HG02623 (cell line): ENCODE data around the gene TECTA.
"Not testable (repeated sequence)": the region's sequence is repeated elsewhere in the genome, so short reads cannot be mapped to it uniquely, and the experiment has no call there.

Source experiments
- ATAC-seq: cut with Tn5 transposase; IDR thresholded peaks from one replicate; pipeline ENCODE4 v1.9.1; 2021; ENCODE audit warnings: moderate library complexity; ENCODE audit not compliant: unreplicated experiment

Gene TECTA

DNA sequence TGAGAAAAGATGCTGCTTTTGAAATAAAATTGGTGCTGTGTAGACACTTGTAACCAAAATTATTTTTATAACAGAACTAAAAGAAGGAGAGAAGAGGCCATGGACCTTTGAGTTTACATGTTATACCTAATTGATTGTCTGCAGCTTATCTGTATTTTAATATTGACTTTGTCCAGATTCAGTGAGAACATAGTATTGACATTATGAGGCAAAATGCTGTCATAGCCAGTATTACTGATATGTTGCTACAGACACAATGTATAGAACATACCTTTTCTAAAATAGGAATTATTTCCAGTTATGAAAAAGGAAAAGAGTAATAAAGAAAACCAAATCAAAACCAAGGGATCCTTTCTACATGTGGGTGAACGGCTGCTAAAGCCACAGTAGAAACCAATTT is 11.5 kb upstream of the TECTA start:
- no peak for ATAC-seq

DNA sequence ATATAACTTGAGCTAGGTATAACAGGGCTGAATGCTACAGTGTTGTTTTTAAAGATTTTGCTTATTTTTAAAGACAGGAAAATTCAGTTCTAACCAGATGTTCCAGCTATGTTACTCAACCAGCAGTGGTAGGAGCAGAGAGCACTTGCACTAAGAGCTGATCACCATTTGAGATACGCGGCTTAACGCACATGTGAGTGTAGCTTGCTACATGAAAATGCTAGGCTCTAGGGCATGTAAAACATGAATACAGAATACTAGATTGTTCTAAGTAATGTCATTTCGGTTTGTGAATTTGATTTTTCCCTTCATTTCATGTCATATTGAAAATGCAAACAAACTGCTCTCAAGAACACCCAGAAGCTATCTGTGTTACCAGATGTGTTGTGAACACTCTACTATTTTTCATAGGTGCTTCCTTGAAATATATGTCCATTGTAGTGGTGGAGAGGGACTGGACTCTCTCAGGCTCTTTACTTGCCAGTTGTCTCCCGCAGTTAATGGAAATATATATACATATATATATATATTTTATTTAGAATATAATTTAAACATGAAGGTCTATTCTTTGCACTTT is 10.8 kb upstream of the TECTA start:
- ATAC-seq = no peak

DNA sequence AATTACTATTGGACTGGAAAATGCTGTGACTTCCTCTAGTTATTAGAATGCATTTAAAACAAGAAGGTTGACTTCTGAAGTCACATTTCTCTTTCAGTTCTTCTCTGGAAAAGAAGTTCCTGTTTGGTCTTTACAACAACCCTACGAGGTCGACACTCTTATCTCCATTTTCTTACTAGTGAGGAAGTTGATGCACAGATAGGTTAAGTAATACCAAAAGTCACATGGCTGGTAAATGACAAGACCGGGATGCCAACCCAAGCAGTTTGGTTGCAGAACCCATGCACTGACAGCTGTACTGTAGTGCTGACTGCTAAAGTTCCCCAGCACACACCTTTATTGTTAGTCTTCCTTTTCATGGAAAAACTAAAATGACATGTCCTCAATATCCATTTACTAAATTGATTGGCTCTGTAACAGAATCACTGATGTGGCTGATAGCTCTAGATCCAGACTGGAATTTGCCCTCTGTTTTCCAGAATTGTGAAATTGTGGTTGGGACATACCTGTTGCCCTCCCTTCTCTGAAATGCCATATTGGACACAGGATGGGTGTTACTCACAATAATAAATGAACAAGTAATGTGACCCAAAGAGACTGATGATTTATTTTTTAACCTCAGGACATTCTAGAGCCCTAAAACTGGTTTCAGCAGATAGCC is 9.4 kb upstream of the TECTA start:
- no peak for ATAC-seq

DNA sequence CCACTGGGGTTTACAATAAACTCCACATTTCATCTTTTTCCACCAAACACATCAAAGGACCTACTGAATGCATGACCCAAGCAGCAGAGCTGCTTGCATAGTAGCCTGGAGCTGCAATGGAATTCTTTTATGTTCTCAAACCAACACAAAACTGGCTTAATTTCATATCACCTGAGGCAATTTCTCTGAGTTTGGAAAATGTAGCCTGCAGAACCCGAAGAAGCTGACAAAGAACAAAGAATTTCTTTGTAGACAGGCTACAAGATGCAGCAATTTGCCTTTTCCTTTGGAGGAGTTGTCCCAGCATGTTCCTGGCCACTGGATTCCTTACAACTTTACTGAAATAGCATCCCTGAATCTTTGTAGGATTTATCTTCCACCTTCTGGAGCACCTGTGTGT is 5.5 kb upstream of the TECTA start:
- no peak for ATAC-seq

DNA sequence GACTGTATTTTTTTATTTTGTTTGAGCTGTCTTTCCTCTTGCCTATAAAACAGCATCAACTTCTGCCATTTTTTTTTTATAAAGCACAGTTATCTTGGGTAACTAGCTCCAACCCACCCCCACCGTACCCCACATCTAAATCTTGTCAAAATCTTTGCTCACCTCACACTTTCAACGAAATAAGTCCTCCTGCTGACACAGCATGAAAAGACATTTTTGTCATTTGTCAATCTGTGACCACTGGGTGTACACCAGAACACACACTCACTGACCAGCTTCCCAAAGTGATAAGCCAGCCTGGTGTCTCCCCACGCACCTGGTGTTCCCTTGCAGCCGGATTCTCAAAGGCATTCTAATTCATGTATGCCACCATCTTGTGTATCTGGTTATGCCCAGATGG is 1.7 kb upstream of the TECTA start:
- ATAC-seq = no peak

DNA sequence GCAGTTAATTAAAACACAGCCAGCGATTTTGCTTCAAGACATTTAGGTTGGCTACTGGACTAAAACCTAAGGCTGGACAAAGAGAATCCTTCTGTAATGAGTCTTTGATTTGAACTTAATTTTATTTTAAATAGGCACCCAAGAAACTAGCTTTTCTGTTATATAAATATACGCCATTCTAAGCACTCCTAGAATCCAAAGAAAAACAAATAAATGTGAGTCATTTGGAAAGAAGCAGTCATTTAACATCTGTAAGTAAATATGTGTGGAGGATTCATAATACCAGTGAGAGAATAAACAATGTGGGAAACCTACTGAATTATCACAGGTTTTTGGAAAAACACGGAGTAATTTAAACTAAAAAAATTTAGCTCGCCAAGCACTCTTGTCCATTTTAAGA is 1.2 kb upstream of the TECTA start:
- no peak for ATAC-seq

DNA sequence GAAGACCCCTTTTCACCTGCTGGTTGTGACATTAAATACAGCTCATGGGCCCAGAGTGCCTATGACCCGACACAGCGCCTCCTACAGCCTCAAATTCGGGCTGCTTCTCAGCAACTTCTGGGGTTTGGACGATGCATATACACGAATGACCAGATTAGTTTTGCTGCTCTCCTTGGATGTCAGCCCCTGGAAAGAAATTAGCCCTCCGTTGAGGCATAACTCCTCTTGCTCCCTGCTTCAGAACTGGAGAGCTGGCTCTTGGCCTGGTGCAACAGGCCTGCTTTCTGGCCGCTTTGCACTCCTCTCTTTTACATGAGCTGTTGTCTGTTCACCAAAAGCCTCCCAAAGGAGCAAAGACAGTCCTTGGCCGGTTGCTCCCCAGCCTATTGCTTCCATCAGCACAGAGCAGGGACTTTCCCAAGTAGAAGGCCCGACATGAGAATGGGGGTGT is 3.3 kb downstream of the TECTA start:
- ATAC-seq = no peak

DNA sequence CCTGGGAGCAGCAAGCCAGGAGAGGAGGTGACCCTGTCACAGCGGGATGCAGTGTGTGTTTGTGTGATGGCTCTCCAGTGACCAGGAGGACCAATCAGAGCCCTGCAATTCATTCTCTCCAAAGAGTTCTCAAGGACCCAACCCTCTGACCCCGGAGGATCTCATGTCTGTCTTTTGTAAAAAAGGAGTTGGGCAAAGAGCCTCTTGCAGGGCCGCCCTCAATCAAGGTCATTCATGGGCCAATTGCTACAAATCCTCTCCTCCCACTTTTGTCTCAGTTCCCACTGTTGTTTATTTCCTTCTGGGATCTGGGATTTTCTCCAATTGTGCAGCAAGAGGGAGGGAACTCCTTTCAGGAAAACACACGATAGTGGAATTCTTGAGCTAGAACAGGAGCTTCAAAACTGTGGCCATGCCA is 4.0 kb downstream of the TECTA start:
- no peak for ATAC-seq

DNA sequence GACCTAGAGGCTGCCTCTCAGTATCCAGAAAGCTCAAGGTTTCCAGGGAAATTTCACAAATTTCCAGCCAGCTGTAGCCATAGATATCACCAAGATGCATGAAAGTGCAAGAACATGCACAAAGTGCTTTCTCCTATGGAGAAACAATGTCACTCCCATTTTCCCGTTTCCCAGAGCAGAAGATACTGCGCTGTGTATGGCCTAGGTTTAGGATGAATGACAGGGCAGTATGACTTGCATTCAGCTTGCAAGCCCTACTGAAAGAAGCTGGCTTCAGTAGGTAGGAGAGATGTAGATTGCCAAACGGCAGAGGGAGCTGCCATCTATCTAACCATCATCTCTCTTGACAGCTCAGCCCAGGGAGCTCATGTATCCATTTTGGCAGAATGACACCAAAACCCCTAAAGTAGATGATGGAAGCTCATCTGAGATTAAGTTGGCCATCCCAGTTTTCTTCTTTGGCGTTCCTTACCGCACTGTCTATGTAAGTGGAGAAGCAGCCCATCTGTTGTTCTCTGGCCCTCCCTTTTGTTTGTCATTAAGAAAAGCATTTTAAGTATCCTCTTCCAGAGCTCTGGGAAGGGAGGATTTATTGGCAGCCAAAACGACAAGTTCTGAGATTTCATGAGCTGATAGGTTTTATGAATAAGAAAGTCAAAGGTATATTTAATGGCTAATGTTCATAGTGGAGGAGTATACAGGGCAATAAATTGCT is 4.6 kb downstream of the TECTA start:
- ATAC-seq = no peak

DNA sequence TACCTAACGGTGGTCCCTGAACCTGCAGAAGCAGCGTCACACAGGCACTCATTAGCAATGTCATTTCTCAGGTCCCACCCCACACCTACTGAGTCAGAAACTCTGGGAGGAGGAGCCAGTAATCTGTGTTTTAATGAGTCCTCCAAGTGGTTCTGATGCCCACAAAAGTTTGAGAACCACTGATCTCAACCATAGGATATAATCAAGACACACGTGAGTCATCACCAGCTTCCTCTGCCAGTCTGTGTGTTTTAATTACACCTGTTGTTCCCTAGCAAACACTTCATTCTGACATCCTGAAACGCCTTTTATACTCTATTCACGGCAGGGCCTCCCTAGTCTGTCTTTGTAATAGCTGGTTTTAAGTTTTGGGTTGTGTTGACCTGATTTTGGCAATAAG is 5.8 kb downstream of the TECTA start:
- ATAC-seq = no peak

DNA sequence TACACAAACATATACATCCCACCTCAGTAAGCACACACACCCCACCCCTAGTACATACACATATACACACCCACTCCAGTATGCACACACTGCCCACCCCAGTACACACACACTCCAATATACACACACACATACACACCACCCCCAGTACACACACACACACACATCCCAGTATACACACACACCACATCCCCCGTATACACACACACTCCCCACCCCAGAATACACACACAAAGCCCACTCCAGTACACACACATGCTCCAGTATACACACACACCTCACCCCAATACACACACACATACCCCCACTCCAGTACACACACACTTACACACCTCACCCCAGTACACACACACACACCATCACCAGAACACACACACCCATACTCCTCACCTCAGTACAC is 7.4 kb downstream of the TECTA start:
- no peak for ATAC-seq

DNA sequence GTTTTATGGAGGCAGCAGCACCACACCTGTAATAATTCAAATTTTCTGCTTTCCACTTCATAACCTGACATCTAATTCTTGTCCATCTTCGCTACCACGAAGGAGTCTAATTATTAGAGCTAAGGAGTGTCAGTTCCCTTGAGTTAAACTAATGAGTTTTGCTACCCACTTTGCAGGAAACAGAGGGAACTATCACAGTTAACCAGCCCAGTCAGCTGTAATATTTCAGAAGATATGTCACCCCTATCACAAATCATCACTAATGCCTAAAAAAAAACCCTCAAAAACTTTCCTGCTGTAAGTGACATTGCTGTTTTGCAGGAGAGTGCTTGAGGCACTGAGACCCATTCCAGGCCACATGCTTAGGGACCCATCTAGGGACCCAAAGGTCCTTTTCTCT is 8.4 kb downstream of the TECTA start:
- no peak for ATAC-seq

DNA sequence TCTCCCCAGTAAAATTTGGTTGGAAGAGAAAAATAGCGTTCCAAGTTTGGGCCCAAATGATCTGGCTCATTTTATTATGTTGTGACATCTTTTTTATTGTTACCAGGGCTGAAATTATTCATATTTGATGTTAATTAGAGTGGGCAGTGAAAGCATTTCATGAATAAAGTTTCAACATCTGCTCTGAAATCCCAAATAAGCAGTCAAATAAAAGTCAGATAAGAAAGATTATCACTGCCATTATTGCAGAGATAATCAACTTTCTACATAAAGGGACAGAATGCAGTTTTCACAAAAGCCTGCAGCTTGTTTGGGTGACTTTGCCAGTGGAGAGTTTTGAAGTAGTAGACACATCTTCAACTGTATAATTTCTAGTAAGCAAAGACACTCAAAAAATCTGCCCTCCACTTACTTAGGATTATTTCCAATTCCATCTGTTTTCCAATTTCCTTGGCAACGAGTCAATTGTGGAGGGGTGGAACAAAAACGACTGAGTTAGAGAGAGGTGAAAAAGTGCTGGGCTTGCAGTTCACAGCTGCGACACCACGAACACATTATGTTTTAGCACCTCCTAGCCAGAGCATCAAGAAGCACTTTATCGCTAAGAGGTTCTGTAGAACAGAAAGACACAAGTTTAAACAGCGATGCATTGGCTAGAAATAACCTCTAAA is 9.0 kb downstream of the TECTA start:
- no peak for ATAC-seq

DNA sequence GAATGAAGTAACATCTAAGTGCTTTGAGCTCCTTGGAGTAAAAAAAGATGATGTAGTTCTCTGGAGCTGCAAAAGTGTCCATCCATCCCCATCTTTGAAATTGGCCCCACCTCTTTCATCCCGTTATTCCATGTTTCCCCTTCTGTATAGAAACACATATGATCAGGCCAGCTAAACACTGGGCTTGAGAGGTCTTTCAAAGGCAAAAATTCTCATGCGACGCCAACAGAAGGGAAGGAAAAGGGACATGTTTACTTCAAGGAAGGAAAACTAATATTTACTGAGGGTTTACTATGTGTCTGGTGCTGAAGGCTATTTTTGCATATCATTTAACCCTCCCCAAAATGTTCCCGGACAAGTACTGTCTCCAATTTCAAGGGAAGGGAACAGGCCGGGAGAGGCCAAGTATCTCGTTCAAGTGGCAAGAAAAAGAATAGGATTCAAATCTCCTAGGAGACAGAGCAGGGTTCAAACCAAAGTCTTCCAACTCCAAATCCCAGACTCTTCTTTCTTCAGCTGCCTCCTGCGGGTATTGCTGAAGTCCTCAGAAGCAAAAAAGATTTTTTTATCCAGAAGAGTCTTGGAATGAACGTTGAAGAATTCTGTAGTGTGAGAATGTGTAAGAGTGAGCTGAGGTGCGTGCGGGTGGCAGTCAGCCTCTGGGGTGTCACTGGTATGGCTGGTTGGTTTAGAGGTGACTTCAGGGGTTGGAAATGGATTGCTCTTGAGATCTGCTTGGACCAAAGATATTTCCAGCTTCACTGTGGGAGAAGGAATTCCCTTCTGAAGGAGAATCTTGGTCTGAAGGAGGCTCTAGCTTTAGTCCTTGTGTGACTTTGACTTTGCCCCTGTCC is 10.1 kb downstream of the TECTA start:
- no peak for ATAC-seq

DNA sequence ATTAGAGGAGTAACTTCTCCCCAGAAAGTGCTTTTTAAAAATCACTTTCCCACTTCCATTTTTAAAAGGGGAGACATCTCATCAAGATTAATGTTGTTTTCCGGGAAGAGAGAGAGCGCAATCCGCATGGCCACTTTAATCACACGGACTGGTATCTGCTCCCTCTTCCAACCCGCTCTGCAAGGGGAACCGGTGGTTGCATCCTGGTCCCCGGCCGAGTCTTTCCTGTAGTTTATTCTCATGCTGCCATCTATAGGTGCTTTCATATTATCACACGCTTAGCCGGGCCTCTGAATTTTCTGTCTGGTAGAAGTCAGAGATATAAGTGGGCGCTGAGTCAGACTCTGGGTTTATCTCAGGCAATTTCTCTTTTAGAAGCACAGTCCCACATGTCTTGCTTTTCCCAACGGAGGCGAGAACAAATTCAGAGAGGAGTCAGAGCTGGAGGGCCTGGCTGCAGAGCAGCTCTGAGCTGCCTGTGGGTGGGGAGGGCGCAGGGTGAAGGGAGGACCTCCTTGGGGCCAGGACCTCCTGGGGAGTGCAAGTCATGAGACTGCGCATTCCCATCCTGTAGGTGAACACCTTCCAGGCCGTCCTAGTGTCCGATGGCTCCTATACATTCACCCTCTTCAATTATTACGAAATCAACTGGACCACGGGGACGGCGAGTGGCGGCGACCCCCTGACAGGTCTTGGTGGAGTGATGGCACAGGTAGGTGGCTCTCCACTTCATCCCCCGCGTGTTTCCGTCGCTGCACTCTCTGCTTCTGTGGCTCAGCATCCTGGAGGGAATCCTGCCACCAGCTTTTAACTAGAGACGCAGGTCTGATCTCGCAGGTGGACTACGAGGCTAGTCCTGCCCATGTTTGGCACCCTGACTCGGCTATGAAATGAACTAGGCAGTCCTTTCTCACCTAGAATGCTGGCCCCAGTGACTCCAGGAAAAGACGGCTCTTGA is 11.7 kb downstream of the TECTA start:
- ATAC-seq = no peak

DNA sequence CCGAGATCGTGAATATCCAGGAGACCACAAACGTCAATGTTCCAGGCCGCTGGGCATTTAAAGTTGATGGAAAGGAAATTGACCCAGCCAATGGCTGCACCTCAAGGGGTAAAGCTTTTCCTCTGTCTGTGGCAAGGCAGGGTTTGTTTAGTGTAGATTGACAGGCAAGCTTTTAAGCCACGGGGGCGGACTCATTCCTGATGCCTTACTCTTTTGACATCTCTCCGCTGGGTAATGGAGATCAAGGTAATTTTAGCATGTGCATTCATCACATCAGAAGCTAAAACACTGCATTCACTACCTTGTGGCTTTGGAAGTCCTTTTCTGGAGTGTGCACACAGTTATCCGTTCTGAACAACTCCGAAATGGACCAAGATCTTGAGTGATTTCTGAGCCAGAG is 12.6 kb downstream of the TECTA start:
- no peak for ATAC-seq

DNA sequence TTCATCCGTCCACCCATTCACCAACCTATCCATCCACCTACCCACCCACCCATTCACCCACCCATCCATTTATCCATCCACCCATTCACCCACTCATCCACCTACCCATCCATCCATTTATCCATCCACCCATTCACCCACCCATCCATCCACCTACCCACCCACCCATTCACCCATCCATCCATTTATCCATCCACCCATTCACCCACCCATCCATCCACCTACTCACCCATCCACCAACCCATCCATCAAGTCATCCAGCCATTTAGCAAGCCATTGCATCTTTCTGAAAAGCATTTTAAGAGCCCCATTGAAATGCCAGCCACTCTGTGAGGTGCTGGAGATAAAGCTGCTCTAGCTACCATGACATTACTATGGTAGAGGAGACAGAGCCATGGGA is 14.0 kb downstream of the TECTA start:
- ATAC-seq = not testable (repeated sequence)

DNA sequence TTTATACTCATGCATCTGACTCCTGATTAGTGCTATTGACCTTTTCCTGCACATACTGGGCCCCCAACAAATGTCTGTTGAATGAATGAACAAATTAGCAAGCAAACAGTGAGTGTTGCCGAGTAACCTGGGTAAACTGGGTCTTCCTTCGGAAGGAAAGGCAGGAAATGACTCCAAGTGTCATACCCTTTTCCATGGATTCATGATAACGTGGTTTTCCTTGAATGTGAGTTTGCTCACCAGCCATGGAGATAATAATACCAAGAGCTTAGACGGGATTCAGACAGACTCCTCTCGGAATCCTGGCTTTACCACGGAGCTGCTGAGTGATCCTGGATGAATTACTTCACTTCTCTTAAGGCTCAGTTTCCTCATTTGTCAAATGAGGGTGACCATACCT is 16.7 kb downstream of the TECTA start:
- ATAC-seq = no peak

DNA sequence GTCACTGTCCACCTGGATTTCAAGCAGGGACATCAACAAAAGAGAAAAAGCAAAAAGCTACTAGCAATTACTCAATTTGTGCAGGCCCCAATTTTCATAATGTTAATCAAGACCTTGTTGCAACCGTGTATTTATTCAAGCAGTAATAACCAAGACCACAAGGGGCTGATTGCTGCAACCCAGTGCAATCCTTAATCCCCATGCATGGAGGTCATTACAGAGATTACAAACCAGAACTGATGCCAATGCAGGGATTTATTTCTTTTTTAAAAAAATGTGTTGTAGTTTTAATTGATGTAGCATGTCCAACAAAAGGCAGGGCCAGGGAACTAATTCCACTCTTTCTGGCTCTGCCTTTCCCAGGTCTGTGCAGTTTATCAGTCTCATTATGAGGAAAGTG is 18.4 kb downstream of the TECTA start:
- ATAC-seq = no peak

DNA sequence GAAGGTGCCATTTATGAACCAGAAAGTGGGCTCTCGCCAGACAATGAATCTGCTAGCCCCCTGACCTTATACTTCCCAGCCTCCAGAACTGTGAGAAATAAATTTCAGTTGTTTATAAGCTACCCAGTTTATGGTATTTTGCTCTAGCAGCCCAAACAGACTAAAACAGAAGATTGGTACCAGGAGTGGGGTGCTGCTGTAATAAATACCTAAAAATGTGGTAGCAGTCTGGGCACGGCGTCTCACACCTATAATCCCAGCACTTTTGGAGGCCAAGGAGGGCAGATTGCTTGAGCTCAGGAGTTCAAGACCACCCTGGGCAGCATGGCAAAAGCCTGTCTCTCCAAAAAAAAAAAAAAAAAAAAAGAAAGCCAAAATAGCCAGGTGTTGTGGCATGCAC is 21.3 kb downstream of the TECTA start:
- ATAC-seq = no peak
